Endothelial cell of umbilical vein (primary cell): ENCODE results near the gene C4orf17.

ENCODE experiments used
- CTCF ChIP-seq, 2 donors: IDR thresholded peaks; 1 replicate in 1 of 2; 2 replicates in 1 of 2; pipeline ENCODE4 v1.5.1; 2011; ENCODE audit warnings: low read length in 2 of 2, mild to moderate bottlenecking in 2 of 2, moderate library complexity in 2 of 2, control low read depth in 1 of 2, inconsistent platforms in 1 of 2, low read depth in 1 of 2; ENCODE audit not compliant: insufficient read depth in 1 of 2; ENCODE audit errors: extremely low read depth in 1 of 2
- EZH2 ChIP-seq: IDR thresholded peaks from 2 replicates; pipeline ENCODE4 v1.6.1; 2012; ENCODE audit warnings: borderline replicate concordance, low read depth, mild to moderate bottlenecking, moderate library complexity, low read length, inconsistent platforms; ENCODE audit not compliant: severe bottlenecking
- FOS ChIP-seq: IDR thresholded peaks from 2 replicates; pipeline ENCODE4 v1.6.1; 2011; ENCODE audit warnings: mild to moderate bottlenecking, low read length, moderate library complexity, borderline replicate concordance; ENCODE audit not compliant: insufficient read depth
- GATA2 ChIP-seq: IDR thresholded peaks from 2 replicates; pipeline ENCODE4 v1.7.0; 2011; ENCODE audit warnings: low read depth, mild to moderate bottlenecking, moderate library complexity, mixed read lengths, low read length; ENCODE audit not compliant: insufficient read length, insufficient read depth
- JUN ChIP-seq: IDR thresholded peaks from 2 replicates; pipeline ENCODE4 v1.6.1; 2011; ENCODE audit warnings: borderline replicate concordance, low read depth; ENCODE audit not compliant: insufficient read length, insufficient read depth
- MYC ChIP-seq: IDR thresholded peaks from one replicate; pipeline ENCODE4 v1.6.1; 2011; ENCODE audit warnings: mild to moderate bottlenecking, low read depth, low read length
- POLR2A ChIP-seq: IDR thresholded peaks from 2 replicates; pipeline ENCODE4 v1.6.1; 2012; ENCODE audit warnings: low read depth, mild to moderate bottlenecking, control low read depth, low read length
- POLR2AphosphoS5 ChIP-seq: IDR thresholded peaks from 2 replicates; pipeline ENCODE4 v1.6.1; 2012; ENCODE audit warnings: low read depth, mild to moderate bottlenecking, control low read depth, low read length, moderate library complexity; ENCODE audit not compliant: insufficient read depth
- TF ChIP-seq, protein P1 (sequence below): IDR thresholded peaks from 2 replicates; pipeline ENCODE4 v1.6.1; 2011; ENCODE audit not compliant: insufficient read depth, insufficient read length

- TF ChIP-seq CTCF (IDR thresholded peaks at IDR 0.05; ENCODE audit: extremely low read depth in 1 of 2, insufficient read depth in 1 of 2, low read depth in 1 of 2, low read length in 2 of 2): no peak
- TF ChIP-seq, protein P1, sequence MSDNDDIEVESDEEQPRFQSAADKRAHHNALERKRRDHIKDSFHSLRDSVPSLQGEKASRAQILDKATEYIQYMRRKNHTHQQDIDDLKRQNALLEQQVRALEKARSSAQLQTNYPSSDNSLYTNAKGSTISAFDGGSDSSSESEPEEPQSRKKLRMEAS: no peak
- TF ChIP-seq POLR2A: no peak
- TF ChIP-seq EZH2: no peak
- no peak for TF ChIP-seq POLR2AphosphoS5
- no peak for TF ChIP-seq FOS
- TF ChIP-seq GATA2: no peak
- no peak for TF ChIP-seq MYC
- TF ChIP-seq JUN: no peak
Observed at GRCh38 chr4:99564921-99565320, 54.1 kb downstream of the C4orf17 start.
